HEK293 (cell line): ENCODE measurements around the gene NEK8.
A peak's percentile ranks its signal among the peaks of the same experiment; 100 is the strongest.

Source experiments
- CTCF ChIA-PET: fragments of 350-600 bp; formaldehyde crosslinking; extraction: SDS; loops from one replicate; lab custom pipeline; 2021; ENCODE audit warnings: antibody characterized with exemption; lab: Yijun Ruan, JAX
- POLR2A ChIA-PET: fragments of 300-600 bp; formaldehyde crosslinking; extraction: SDS; loops from one replicate; lab custom pipeline; 2020; ENCODE audit warnings: antibody characterized with exemption, inconsistent platforms; lab: Yijun Ruan, JAX
- H3K27ac ChIP-seq: fragments of 200-500 bp; sonication (Bioruptor generic); 2 replicates; pipeline ENCODE4 v1.5.1; 2014; ENCODE audit warnings: low read depth, low read length, control low read depth, inconsistent platforms; ENCODE audit errors: extremely low read depth
- H3K36me3 ChIP-seq, 2 experiments: fragments of 200-500 bp in 1 of 2; sonication (Bioruptor generic) in 1 of 2; 1 replicate in 1 of 2; 2 replicates in 1 of 2; pipeline ENCODE4 v1.5.1; 2014 to 2017; ENCODE audit warnings: inconsistent platforms in 2 of 2, low read length in 2 of 2; ENCODE audit not compliant: control insufficient read depth in 2 of 2, insufficient read depth in 1 of 2
- H3K4me1 ChIP-seq: fragments of 200-500 bp; sonication (Bioruptor generic); 2 replicates; pipeline ENCODE4 v1.5.1; 2014; ENCODE audit warnings: mild to moderate bottlenecking, low read length, inconsistent platforms; ENCODE audit not compliant: control insufficient read depth, insufficient read depth
- H3K4me3 ChIP-seq: 2 replicates; pipeline ENCODE4 v1.5.1; 2011; ENCODE audit warnings: low read depth, mild to moderate bottlenecking, control low read depth, low read length, moderate library complexity
- H3K9me3 ChIP-seq: fragments of 200-500 bp; sonication (Bioruptor generic); 2 replicates; pipeline ENCODE4 v1.5.1; 2014; ENCODE audit warnings: low read depth, low read length, inconsistent platforms; ENCODE audit not compliant: control insufficient read depth, insufficient read depth
- GLI2 ChIP-seq: fragments of 450-650 bp; formaldehyde crosslinking; IDR thresholded peaks from 2 replicates; pipeline ENCODE4; 2017; ENCODE audit warnings: missing biosample characterization, missing genetic modification characterization, low read depth, borderline replicate concordance
- HOXD13 ChIP-seq: sonication (generic); formaldehyde crosslinking; IDR thresholded peaks from 2 replicates; pipeline ENCODE4 v1.8.0; 2022; ENCODE audit warnings: missing genetic modification reagents, borderline replicate concordance
- IKZF3 ChIP-seq: fragments of 450-650 bp; IDR thresholded peaks from 2 replicates; pipeline ENCODE4 v1.5.0; 2018; ENCODE audit warnings: missing biosample characterization, mild to moderate bottlenecking, missing genetic modification characterization, moderate library complexity
- OVOL3 ChIP-seq: fragments of 450-650 bp; formaldehyde crosslinking; IDR thresholded peaks from 2 replicates; pipeline ENCODE4 v1.5.1; 2016; ENCODE audit warnings: missing biosample characterization, missing genetic modification characterization
- PATZ1 ChIP-seq: fragments of 450-650 bp; formaldehyde crosslinking; IDR thresholded peaks from 2 replicates; pipeline ENCODE4 v1.5.1; 2016; ENCODE audit warnings: missing biosample characterization, missing genetic modification characterization
- SP7 ChIP-seq: fragments of 450-650 bp; formaldehyde crosslinking; IDR thresholded peaks from 2 replicates; pipeline ENCODE4 v1.5.1; 2016; ENCODE audit warnings: missing biosample characterization, missing genetic modification characterization
- ZBTB49 ChIP-seq: fragments of 450-650 bp; formaldehyde crosslinking; IDR thresholded peaks from 2 replicates; pipeline ENCODE4 v1.5.1; 2016; ENCODE audit warnings: missing biosample characterization, missing genetic modification characterization, low read depth
- ZFP3 ChIP-seq: fragments of 450-650 bp; formaldehyde crosslinking; IDR thresholded peaks from 2 replicates; pipeline ENCODE4 v1.5.1; 2016; ENCODE audit warnings: low read depth, missing biosample characterization, missing genetic modification characterization
- ZNF138 ChIP-seq: fragments of 450-650 bp; formaldehyde crosslinking; IDR thresholded peaks from 2 replicates; pipeline ENCODE4 v1.5.1; 2016; ENCODE audit warnings: missing biosample characterization, missing genetic modification characterization, borderline replicate concordance
- ZNF169 ChIP-seq: fragments of 450-650 bp; formaldehyde crosslinking; IDR thresholded peaks from 2 replicates; pipeline ENCODE4 v1.5.1; 2016; ENCODE audit warnings: missing biosample characterization, missing genetic modification characterization
- ZNF19 ChIP-seq: fragments of 450-650 bp; formaldehyde crosslinking; IDR thresholded peaks from 2 replicates; pipeline ENCODE4; 2016; ENCODE audit warnings: missing biosample characterization, missing genetic modification characterization, low read depth
- ZNF223 ChIP-seq: fragments of 450-650 bp; formaldehyde crosslinking; IDR thresholded peaks from 2 replicates; pipeline ENCODE4 v1.5.1; 2016; ENCODE audit warnings: missing biosample characterization, missing genetic modification characterization
- ZNF248 ChIP-seq: fragments of 450-650 bp; formaldehyde crosslinking; IDR thresholded peaks from 2 replicates; pipeline ENCODE4 v1.5.1; 2017; ENCODE audit warnings: missing biosample characterization, missing genetic modification characterization
- ZNF292 ChIP-seq: fragments of 450-650 bp; formaldehyde crosslinking; IDR thresholded peaks from 2 replicates; pipeline ENCODE4 v1.5.1; 2016; ENCODE audit warnings: low read depth, missing biosample characterization, missing genetic modification characterization, borderline replicate concordance
- ZNF311 ChIP-seq: fragments of 450-650 bp; formaldehyde crosslinking; IDR thresholded peaks from 2 replicates; pipeline ENCODE4 v1.5.1; 2017; ENCODE audit warnings: missing biosample characterization, missing genetic modification characterization, borderline replicate concordance
- ZNF362 ChIP-seq: fragments of 450-650 bp; formaldehyde crosslinking; IDR thresholded peaks from 2 replicates; pipeline ENCODE4 v1.5.1; 2016; ENCODE audit warnings: missing biosample characterization, missing genetic modification characterization
- ZNF366 ChIP-seq: fragments of 450-650 bp; formaldehyde crosslinking; conservative IDR thresholded peaks from 2 replicates; pipeline ENCODE4 v1.5.1; 2016; ENCODE audit warnings: missing biosample characterization, missing genetic modification characterization
- ZNF37A ChIP-seq: fragments of 450-650 bp; IDR thresholded peaks from 2 replicates; pipeline ENCODE4 v1.5.1; 2018; ENCODE audit warnings: missing biosample characterization, missing genetic modification characterization
- ZNF426 ChIP-seq: fragments of 450-650 bp; formaldehyde crosslinking; IDR thresholded peaks from 2 replicates; pipeline ENCODE4 v1.5.1; 2017; ENCODE audit warnings: missing biosample characterization, missing genetic modification characterization, mild to moderate bottlenecking, inconsistent platforms, moderate library complexity
- ZNF510 ChIP-seq: fragments of 450-650 bp; formaldehyde crosslinking; IDR thresholded peaks from 2 replicates; pipeline ENCODE4 v1.5.1; 2018; ENCODE audit warnings: mild to moderate bottlenecking, missing genetic modification characterization, missing biosample characterization; ENCODE audit not compliant: insufficient replicate concordance
- ZNF560 ChIP-seq: fragments of 450-650 bp; formaldehyde crosslinking; IDR thresholded peaks from 2 replicates; pipeline ENCODE4 v1.5.1; 2017; ENCODE audit warnings: missing biosample characterization, missing genetic modification characterization, borderline replicate concordance
- ZNF561 ChIP-seq: fragments of 450-650 bp; IDR thresholded peaks from 2 replicates; pipeline ENCODE4 v1.5.1; 2018; ENCODE audit warnings: missing biosample characterization, missing genetic modification characterization, borderline replicate concordance
- ZNF585B ChIP-seq: fragments of 450-650 bp; formaldehyde crosslinking; IDR thresholded peaks from 2 replicates; pipeline ENCODE4 v1.5.1; 2016; ENCODE audit warnings: missing biosample characterization, missing genetic modification characterization
- ZNF645 ChIP-seq: fragments of 450-650 bp; formaldehyde crosslinking; IDR thresholded peaks from 2 replicates; pipeline ENCODE4; 2016; ENCODE audit warnings: missing biosample characterization, missing genetic modification characterization
- ZNF654 ChIP-seq: fragments of 450-650 bp; formaldehyde crosslinking; IDR thresholded peaks from 2 replicates; pipeline ENCODE4 v1.5.1; 2016; ENCODE audit warnings: low read depth, missing biosample characterization, missing genetic modification characterization
- ZNF658 ChIP-seq: fragments of 450-650 bp; formaldehyde crosslinking; IDR thresholded peaks from 2 replicates; pipeline ENCODE4; 2016; ENCODE audit warnings: missing biosample characterization, missing genetic modification characterization
- ZNF701 ChIP-seq: fragments of 450-650 bp; formaldehyde crosslinking; IDR thresholded peaks from 2 replicates; pipeline ENCODE4 v1.5.1; 2016; ENCODE audit warnings: missing biosample characterization, missing genetic modification characterization
- ZNF704 ChIP-seq: fragments of 450-650 bp; formaldehyde crosslinking; IDR thresholded peaks from 2 replicates; pipeline ENCODE4 v1.5.1; 2016; ENCODE audit warnings: missing biosample characterization, missing genetic modification characterization
- ZNF707 ChIP-seq: fragments of 450-650 bp; formaldehyde crosslinking; IDR thresholded peaks from 2 replicates; pipeline ENCODE4 v1.5.1; 2016; ENCODE audit warnings: missing biosample characterization, missing genetic modification characterization
- ZNF830 ChIP-seq: fragments of 450-650 bp; IDR thresholded peaks from 2 replicates; pipeline ENCODE4 v1.5.0; 2018; ENCODE audit warnings: missing biosample characterization, missing genetic modification characterization, low read depth, mild to moderate bottlenecking, moderate library complexity
- ZSCAN23 ChIP-seq: fragments of 450-650 bp; formaldehyde crosslinking; IDR thresholded peaks from 2 replicates; pipeline ENCODE4 v1.5.1; 2016; ENCODE audit warnings: missing biosample characterization, missing genetic modification characterization

NEK8 gene

GRCh38 chr17:28763804-28764266 is 35.2 kb downstream of the NEK8 start (continued):
- TF ChIP-seq ZNF311 (tag by site-specific recombination) (no peak), IKZF3 (no peak), ZNF138 (tag by site-specific recombination) (no peak), ZNF701 (tag by site-specific recombination) (no peak), ZNF248 (tag by site-specific recombination) (no peak), ZNF223 (tag by site-specific recombination) (no peak), ZNF585B (tag by site-specific recombination) (no peak), ZNF561 (tag by site-specific recombination) (0 out of 2 replicates have a peak, but pooled peaks have one; percentile 31), ZNF366 (tag by site-specific recombination) (no peak), ZBTB49 (no peak), OVOL3 (tag by site-specific recombination) (no peak), ZNF707 (tag by site-specific recombination) (no peak), ZNF654 (tag by site-specific recombination) (peak; percentile 65)

- POLR2A ChIA-PET: interaction anchor here (1.5 to 2.2 kb wide), 3 partner anchors 38 to 77 kb away, joined by 4 to 21 read pairs (median 21); partner anchors contain the start of genes FAM222B, NEK8 and TLCD1
- no peak overlapping the region for H3K27ac ChIP-seq
- CTCF ChIA-PET: interaction anchor here (0.6 to 7.6 kb wide), 26 partner anchors 9 to 352 kb away, joined by 3 to 175 read pairs (median 14); partner anchors contain the start of genes DHRS13, FAM222B, FLOT2 and NEK8
- peaks cover 17 to 44% of the 10 kb centered on the region in 2 experiments for H3K36me3 ChIP-seq
- H3K9me3 ChIP-seq: no peaks in the 10 kb centered on the region
- H3K4me1 ChIP-seq: no peaks in the 10 kb centered on the region; the same call in 1 of the 2 replicates
- TF ChIP-seq ZNF830 (tag by site-specific recombination) (no peak), ZSCAN23 (tag by site-specific recombination) (no peak), ZNF560 (tag by site-specific recombination) (no peak), ZNF510 (no peak), ZNF362 (tag by site-specific recombination) (no peak), ZNF169 (no peak), HOXD13 (no peak), ZNF426 (tag by site-specific recombination) (no peak), ZFP3 (tag by site-specific recombination) (no peak), ZNF704 (tag by site-specific recombination) (no peak), ZNF19 (tag by site-specific recombination) (no peak), ZNF658 (tag by site-specific recombination) (no peak), SP7 (tag by site-specific recombination) (no peak), ZNF292 (tag by site-specific recombination) (no peak), PATZ1 (no peak), GLI2 (tag by site-specific recombination) (no peak), ZNF645 (no peak), ZNF37A (tag by site-specific recombination) (no peak)
- H3K4me3 ChIP-seq: no peak overlapping the region
Observed at GRCh38 chr17:28765038-28765437, 36.5 kb downstream of the NEK8 start.
